Prostate gland (tissue), 2 donors: ENCODE measurements around the gene ODAM. TPM values are rescaled to one million over a fixed set of nuclear protein-coding genes. Genes with fewer than 3 reads are reported as not detected.

Source experiments
- DNase-seq: peaks from one replicate; pipeline ENCODE4 v3.0.0-alpha.2; 2019; ENCODE audit warnings: low spot score
- H3K27ac ChIP-seq, 2 donors: fragments of 200-600 bp; sonication (generic); 2 replicates each; pipeline ENCODE4 v1.5.1; 2017 to 2019
- H3K27me3 ChIP-seq: fragments of 200-600 bp; sonication (generic); replicated peaks from 2 replicates; pipeline ENCODE4 v1.5.1; 2019; ENCODE audit not compliant: insufficient read depth
- H3K36me3 ChIP-seq, 2 donors: fragments of 200-600 bp; sonication (generic); 1 replicate in 1 of 2; 2 replicates in 1 of 2; pipeline versions ENCODE4 v1.5.1 to v1.8.1; 2017 to 2019
- H3K4me1 ChIP-seq: fragments of 200-600 bp; sonication (generic); replicated peaks from 2 replicates; pipeline ENCODE4 v1.5.1; 2019
- H3K4me3 ChIP-seq, 2 donors: fragments of 200-600 bp; sonication (generic); 2 replicates each; pipeline ENCODE4 v1.5.1; 2017 to 2019
- H3K9me3 ChIP-seq: fragments of 200-600 bp; sonication (generic); 2 replicates; pipeline ENCODE4 v1.5.1; 2017
- POLR2A ChIP-seq: fragments of 450-650 bp; IDR thresholded peaks from one replicate; pipeline ENCODE4 v1.6.1; 2016; ENCODE audit warnings: antibody characterized with exemption, mild to moderate bottlenecking
- POLR2AphosphoS5 ChIP-seq: sonication (generic); formaldehyde crosslinking; IDR thresholded peaks from one replicate; pipeline ENCODE4 v1.6.1; 2017; ENCODE audit warnings: antibody characterized with exemption
- WGBS: methylation state at CpG from one replicate; pipeline ENCODE4 v1.1.5; 2018; 5-methylcytosine and 5-hydroxymethylcytosine counted together
- intact Hi-C: fragments of 100-400 bp; cut with DNase I; formaldehyde crosslinking; loops from one replicate; pipeline ENCODE4 v1.14.2; 2022
- total RNA-seq, 2 donors: library from RNA; depleted of rRNA; stranded (reverse); fragments of >200 nt; gene quantifications; one replicate each; pipeline ENCODE4 v1.1.0, GENCODE V29; 2016
- TF ChIP-seq, protein P1 (sequence below), 4 experiments: fragments of 200-600 bp in 2 of 4; fragments of 450-650 bp in 2 of 4; sonication (generic) in 2 of 4; IDR thresholded peaks; 1 replicate in 3 of 4; 2 replicates in 1 of 4; pipeline ENCODE4 v1.5.1; 2016 to 2019; ENCODE audit warnings: antibody characterized with exemption in 4 of 4, mild to moderate bottlenecking in 2 of 4, moderate library complexity in 2 of 4

ODAM gene
- total RNA-seq, 2 donors from 2014 or later: 2.8 TPM; not detected in 1

DNA sequence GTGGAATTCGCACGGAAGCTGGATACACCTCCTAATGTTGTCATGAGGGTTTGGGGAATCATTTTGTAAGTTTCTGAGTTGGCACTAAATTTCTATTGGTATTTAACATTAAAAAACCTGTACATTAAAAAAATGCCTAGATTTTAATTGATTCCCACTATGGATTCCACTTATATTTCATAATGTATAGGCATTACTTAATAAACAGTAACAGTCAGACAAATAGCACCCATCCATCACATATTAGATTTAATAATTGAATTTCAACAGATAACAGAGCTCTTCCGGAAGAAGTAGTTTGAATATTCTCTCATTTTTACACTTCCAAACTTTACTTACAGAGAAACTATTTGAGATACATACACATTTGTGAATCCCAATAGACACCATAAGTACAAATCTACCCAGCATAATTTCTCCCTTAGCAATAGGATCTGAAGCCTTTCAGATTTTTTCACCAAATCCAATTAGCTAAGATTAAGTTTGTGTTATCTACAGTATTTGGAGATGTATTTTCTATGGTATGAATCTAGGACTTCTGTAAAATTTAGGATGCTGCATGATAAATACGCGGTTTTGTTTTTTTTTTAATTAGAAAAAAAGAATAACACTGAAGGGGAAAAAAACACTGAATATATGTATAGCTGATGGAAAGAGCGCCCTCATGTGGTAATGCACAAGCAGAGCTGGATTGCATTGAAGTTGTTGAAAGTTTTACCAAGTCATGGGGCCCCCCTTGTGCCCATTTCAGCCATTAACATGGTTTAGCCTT is 12.2 kb upstream of the ODAM start:
- DNase-seq: no peak
- H3K4me1 ChIP-seq: no peaks in the 10 kb centered on the region
- H3K27ac ChIP-seq: no peak overlapping the region
- no peaks in the 10 kb centered on the region for H3K9me3 ChIP-seq
- TF ChIP-seq, protein P1, sequence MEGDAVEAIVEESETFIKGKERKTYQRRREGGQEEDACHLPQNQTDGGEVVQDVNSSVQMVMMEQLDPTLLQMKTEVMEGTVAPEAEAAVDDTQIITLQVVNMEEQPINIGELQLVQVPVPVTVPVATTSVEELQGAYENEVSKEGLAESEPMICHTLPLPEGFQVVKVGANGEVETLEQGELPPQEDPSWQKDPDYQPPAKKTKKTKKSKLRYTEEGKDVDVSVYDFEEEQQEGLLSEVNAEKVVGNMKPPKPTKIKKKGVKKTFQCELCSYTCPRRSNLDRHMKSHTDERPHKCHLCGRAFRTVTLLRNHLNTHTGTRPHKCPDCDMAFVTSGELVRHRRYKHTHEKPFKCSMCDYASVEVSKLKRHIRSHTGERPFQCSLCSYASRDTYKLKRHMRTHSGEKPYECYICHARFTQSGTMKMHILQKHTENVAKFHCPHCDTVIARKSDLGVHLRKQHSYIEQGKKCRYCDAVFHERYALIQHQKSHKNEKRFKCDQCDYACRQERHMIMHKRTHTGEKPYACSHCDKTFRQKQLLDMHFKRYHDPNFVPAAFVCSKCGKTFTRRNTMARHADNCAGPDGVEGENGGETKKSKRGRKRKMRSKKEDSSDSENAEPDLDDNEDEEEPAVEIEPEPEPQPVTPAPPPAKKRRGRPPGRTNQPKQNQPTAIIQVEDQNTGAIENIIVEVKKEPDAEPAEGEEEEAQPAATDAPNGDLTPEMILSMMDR (IDR thresholded peaks at IDR 0.05): peak in 3 of 4 experiments; percentile 17 to 58 (median 40)
- TF ChIP-seq POLR2AphosphoS5: no peak
- H3K27me3 ChIP-seq: no peaks in the 10 kb centered on the region
- no peaks in the 10 kb centered on the region for H3K36me3 ChIP-seq
- 53% methylated on average over 6 of the region's 6 CpGs for WGBS
- H3K4me3 ChIP-seq: no peak overlapping the region
- intact Hi-C loops: no loop called here

DNA sequence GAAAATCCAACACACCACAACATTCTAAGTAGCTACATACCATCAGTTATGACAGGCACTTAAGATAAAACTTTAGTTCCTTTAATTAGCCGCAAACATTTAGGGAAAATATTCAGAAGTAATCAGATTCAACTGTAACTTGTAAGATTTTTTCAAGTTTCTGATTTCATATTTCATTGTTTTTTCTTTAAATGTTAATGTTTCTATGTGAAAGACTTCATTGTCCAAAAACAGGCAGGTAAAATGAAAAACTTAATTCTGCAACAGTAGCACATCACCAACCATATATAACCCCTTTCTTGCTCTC is 11.6 kb upstream of the ODAM start:
- WGBS: 76% methylated on average over 1 of the region's 1 CpG
- DNase-seq: no peak
- intact Hi-C loops: no loop called here
- Histone ChIP-seq H3K9me3 (no peaks in the 10 kb centered on the region), H3K36me3 (no peaks in the 10 kb centered on the region), H3K4me1 (no peaks in the 10 kb centered on the region), H3K27ac (no peak overlapping the region), H3K4me3 (no peak overlapping the region), H3K27me3 (no peaks in the 10 kb centered on the region)
- TF ChIP-seq, protein P1 (IDR thresholded peaks at IDR 0.05): no peak
- TF ChIP-seq POLR2AphosphoS5 (no peak), POLR2A (no peak)

DNA sequence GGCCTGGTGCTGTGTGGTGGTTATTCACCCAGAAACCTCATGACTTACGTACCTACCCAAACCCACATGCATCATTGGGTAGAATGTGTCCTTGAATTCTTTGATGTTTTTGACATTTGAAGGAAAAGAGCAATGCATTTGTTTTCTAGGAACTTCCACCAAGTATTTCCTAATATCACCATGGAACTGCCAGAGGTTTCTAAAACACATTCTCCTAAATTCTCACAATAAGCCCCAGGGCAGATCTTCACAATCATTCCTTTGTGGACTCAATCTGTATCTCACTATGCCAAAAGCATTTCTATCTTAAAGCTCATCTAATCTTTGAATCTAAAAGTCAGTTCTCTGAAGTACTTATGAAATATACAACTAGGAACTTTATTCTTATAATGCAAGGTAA is 8.3 kb upstream of the ODAM start:
- Histone ChIP-seq H3K27me3 (no peaks in the 10 kb centered on the region), H3K4me3 (no peak overlapping the region)
- intact Hi-C loops: no loop called here

DNA sequence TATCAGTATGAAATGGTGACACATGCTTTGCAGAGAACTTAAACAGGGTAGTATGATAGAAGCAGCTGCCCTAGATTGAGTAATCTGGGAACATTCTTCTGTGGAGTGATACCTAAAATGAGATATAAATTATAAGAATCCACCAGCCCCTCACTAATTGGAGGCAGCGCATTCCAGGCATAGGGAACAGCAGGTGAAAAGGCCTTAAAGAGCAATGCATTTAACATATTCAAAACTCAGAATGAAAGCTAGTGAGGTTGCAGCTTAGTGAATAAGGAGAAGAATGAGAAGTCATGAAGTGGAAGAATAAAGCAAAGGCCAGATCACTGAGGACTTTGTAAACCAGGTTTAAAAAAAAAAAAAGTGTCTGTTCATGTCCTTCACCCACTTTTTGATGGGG is 4.9 kb upstream of the ODAM start:
- Histone ChIP-seq H3K4me3 (no peak overlapping the region), H3K4me1 (no peaks in the 10 kb centered on the region), H3K9me3 (no peaks in the 10 kb centered on the region), H3K27ac (no peak overlapping the region), H3K36me3 (no peaks in the 10 kb centered on the region), H3K27me3 (no peaks in the 10 kb centered on the region)
- 96% methylated on average over 1 of the region's 1 CpG for WGBS
- DNase-seq: no peak
- intact Hi-C loops: no loop called here
- TF ChIP-seq POLR2A: no peak
- TF ChIP-seq POLR2AphosphoS5: no peak
- TF ChIP-seq, protein P1 (IDR thresholded peaks at IDR 0.05): no peak

More for the DNA sequence above, 8.3 kb upstream of the ODAM start:
- WGBS: 74% methylated on average over 1 of the region's 1 CpG
- TF ChIP-seq POLR2A: no peak
- TF ChIP-seq, protein P1 (IDR thresholded peaks at IDR 0.05): no peak
- no peak for TF ChIP-seq POLR2AphosphoS5
- Histone ChIP-seq H3K36me3 (no peaks in the 10 kb centered on the region), H3K9me3 (no peaks in the 10 kb centered on the region), H3K27ac (no peak overlapping the region), H3K4me1 (no peaks in the 10 kb centered on the region)
- no peak for DNase-seq

DNA sequence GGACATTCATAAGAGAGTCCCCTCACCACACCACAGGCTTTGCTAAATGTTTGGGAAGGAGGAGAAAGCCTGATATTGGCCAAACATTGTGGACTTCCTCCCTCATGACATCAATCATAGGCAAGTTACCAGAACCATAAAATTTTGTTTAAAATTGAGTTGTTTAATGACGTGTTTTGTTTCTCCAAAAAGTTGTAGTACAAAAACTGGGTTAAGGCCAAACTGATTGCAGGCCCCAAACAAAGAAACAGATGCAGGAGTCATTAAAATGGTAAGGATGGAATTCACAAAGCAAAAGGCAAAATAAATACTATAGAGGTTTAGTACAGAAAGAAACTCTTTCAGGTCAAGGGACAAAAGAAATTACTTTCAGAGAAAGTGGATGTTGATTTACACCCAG is 3.9 kb upstream of the ODAM start:
- no peak for DNase-seq
- H3K27me3 ChIP-seq: no peaks in the 10 kb centered on the region
- no peaks in the 10 kb centered on the region for H3K9me3 ChIP-seq
- TF ChIP-seq POLR2A: no peak
- TF ChIP-seq POLR2AphosphoS5: no peak
- TF ChIP-seq, protein P1 (IDR thresholded peaks at IDR 0.05): no peak
- WGBS: 12% methylated on average over 1 of the region's 1 CpG
- intact Hi-C loops: no loop called here
- no peak overlapping the region for H3K4me3 ChIP-seq
- no peaks in the 10 kb centered on the region for H3K4me1 ChIP-seq
- no peak overlapping the region for H3K27ac ChIP-seq
- no peaks in the 10 kb centered on the region for H3K36me3 ChIP-seq
